HuH-7.5 (cell line): ENCODE data around the gene PLEKHN1.
"Not testable (repeated sequence)": the region's sequence is repeated elsewhere in the genome, so short reads cannot be mapped to it uniquely, and the experiment has no call there.

Experiments
- DNase-seq: peaks from one replicate; pipeline ENCODE4 v3.0.0; 2011; ENCODE audit warnings: low spot score

Gene PLEKHN1

GRCh38 chr1:942411-942821, 23.9 kb upstream of the PLEKHN1 start:
- no peak for DNase-seq

DNA sequence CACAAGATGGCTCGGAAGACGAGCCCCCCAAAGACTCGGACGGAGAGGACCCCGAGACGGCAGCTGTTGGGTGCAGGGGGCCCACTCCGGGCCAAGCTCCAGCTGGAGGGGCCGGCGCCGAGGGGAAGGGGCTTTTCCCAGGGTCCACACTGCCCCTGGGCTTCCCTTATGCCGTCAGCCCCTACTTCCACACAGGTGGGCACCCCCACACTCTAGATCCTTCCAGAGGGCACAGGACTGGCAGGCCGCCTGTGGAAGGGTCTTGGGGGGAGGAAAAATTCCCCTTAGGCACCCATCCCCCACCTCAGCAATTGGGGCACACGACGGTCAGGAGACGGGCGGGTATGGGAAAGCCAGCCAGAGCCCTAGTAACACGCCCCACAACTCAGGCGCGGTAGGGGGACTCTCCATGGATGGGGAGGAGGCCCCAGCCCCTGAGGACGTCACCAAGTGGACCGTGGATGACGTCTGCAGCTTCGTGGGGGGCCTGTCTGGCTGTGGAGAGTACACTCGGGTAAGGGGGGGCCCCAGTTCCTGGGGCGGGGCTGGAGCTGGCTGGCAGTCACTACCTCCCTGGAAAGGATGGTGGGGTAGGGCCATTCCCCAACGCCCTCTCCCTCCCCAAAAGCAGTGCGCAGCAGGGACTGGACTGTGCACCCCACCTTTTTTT, 23.3 kb upstream of the PLEKHN1 start:
- DNase-seq, result no peak

- no peak for DNase-seq
Observed at GRCh38 chr1:943545-944340, 22.5 kb upstream of the PLEKHN1 start.

GRCh38 chr1:944341-945325, 21.6 kb upstream of the PLEKHN1 start:
- DNase-seq, result no peak

GRCh38 chr1:945688-946556, 20.4 kb upstream of the PLEKHN1 start:
- no peak for DNase-seq

GRCh38 chr1:946811-947210, 19.5 kb upstream of the PLEKHN1 start:
- DNase-seq, result not testable (repeated sequence)

GRCh38 chr1:947958-948357, 18.3 kb upstream of the PLEKHN1 start:
- no peak for DNase-seq

GRCh38 chr1:950268-950667, 16.0 kb upstream of the PLEKHN1 start:
- no peak for DNase-seq

DNA sequence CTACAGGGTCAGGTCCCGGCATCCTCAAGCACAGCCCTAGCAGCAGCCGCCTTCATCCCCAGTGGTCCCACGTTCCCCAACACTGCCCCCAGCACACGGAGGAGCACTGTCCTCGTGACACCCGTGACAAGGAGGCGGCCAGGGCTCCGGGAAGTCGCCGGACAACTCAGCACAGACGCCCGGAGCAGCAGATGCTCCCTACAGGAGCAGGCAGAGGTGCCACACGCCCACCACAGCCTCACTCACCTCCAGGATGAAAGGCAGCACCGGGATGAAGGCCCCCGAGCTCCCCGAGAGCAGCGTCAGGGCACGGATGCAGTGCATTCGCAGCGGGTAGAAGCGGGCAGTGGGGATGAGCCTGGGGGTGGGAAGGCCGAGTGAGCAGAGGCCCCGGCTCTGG, 15.4 kb upstream of the PLEKHN1 start:
- DNase-seq, result no peak

DNA sequence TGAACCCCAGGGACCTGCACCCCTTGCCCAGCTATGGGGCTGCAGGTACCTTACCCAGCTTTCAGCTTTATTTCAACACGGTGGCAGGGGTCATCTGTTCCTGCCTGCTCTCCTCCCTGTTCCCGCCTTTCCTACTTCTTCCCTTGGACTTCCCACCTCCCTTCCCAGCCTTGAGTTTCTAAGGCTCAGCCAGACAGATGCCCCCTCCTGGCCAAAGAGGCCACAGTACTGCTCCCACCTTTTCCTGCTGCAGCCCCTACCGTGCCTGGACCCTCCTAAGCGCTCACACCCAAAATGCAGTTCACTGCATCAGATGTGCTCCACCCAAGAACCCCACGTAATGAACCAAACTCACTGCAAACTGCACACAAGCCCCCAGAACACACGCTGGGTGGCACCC, 14.9 kb upstream of the PLEKHN1 start:
- DNase-seq, result no peak

- DNase-seq, result no peak
Observed at GRCh38 chr1:952201-952600, 14.1 kb upstream of the PLEKHN1 start.

- DNase-seq, result no peak
Observed at GRCh38 chr1:952603-953002, 13.7 kb upstream of the PLEKHN1 start.

DNA sequence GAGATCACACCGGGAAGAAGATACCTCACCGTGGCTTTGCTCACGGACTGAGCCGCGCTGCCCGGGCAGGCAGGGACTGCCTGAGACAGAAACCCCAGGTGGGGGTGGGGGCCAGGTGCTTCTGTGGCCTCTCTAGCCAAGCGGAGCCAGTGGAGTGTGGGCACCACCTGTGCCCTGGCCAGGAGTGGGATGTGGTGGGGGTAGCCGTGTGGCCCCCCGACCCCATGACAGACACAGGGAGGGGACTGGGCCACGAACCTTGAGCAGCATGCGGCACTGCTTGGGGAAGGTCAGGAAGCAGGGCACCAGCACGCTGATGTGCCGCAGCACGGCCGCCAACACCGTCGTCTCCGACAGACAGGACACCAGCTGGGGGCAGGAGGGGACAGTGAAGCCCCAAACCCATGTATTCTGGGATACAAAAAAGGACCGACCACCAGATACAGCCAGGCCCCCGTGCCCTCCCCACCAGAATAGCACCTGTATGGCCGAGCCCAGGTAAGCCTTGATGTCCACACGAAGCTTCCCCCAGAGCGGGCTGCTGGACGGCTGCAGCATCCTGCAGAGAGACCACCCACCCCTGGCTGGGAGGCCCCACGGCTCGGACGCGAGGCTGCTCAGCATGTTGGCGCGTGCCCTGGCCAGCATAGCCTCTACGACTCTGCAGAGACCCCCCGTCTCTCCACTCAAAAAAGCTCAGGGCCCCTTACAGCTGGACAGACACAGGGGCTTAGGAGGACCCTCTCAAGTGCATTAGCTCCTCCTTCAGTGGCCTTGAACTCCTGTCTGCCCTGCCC, 12.6 kb upstream of the PLEKHN1 start:
- no peak for DNase-seq

GRCh38 chr1:954927-955326, 11.4 kb upstream of the PLEKHN1 start:
- DNase-seq, result no peak

DNA sequence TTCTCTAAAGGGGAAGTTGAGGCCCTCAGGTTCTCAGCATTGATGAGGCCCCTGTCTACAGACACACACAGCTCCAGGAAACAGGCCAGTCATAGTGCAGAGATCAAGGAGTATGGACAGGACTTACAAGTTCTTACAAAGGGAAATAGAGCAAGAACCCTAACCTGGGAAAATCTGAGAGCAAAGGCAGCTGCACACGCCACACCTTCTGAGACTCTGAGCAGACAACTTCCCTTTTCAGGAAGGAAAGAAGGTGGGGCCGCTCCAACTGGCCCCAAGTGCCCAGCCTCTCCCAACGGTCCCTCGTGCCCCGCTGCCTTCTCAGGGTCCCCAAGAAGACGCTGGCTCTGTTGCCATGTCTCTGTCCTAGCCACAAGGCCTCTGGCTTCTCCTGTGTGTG, 10.8 kb upstream of the PLEKHN1 start:
- DNase-seq, result no peak

- no peak for DNase-seq
Observed at GRCh38 chr1:956636-957035, 9.6 kb upstream of the PLEKHN1 start.

GRCh38 chr1:958823-959730, 7.2 kb upstream of the PLEKHN1 start, which contains the start of gene NOC2L:
NOC2L (minus strand) TSS chr1:959256; CDS start chr1:959240, 16 bp downstream.
- DNase-seq, result peak; percentile 88

GRCh38 chr1:959731-960362, 6.4 kb upstream of the PLEKHN1 start:
- DNase-seq, result no peak
